PC-3 (cell line): ENCODE results near the gene YIPF7.

Source experiments
- CTCF ChIP-seq: fragments of 300-600 bp; sonication (generic); conservative IDR thresholded peaks from 2 replicates; pipeline ENCODE4 v1.5.1; 2017; ENCODE audit warnings: antibody characterized with exemption, low read depth, mild to moderate bottlenecking, low read length
- EZH2phosphoT487 ChIP-seq: fragments of 300-600 bp; sonication (generic); IDR thresholded peaks from 2 replicates; pipeline ENCODE4 v1.6.1; 2018; ENCODE audit warnings: mild to moderate bottlenecking, antibody characterized with exemption, low read length, borderline replicate concordance

DNA sequence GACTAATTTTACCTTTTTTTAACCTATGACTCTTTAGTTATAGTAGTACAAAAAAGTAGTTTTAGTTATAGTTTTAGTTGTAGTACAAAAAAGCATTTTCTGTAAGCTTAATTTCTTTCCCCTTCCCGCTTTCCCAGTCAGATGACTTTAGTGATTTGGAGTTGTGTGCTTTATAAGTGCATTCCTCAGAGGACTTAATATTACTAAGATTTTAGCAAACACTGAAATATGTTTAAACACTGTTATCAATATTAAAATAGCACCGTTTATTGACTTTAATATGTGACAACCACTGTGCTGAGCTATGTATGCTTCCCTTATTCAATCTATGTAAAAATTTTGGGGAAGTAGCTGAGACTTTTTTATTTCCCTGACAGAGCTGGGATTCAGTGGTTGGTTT, 49.6 kb upstream of the YIPF7 start:
- TF ChIP-seq CTCF (no peak), EZH2phosphoT487 (no peak)
